EL (cell line): ENCODE measurements around the gene PLOD3.
"Not testable (repeated sequence)": the region's sequence is repeated elsewhere in the genome, so short reads cannot be mapped to it uniquely, and the experiment has no call there.

ENCODE experiments used
- DNase-seq: peaks from one replicate; pipeline ENCODE4 v3.0.0-alpha.2; 2016

PLOD3 gene, protein sequence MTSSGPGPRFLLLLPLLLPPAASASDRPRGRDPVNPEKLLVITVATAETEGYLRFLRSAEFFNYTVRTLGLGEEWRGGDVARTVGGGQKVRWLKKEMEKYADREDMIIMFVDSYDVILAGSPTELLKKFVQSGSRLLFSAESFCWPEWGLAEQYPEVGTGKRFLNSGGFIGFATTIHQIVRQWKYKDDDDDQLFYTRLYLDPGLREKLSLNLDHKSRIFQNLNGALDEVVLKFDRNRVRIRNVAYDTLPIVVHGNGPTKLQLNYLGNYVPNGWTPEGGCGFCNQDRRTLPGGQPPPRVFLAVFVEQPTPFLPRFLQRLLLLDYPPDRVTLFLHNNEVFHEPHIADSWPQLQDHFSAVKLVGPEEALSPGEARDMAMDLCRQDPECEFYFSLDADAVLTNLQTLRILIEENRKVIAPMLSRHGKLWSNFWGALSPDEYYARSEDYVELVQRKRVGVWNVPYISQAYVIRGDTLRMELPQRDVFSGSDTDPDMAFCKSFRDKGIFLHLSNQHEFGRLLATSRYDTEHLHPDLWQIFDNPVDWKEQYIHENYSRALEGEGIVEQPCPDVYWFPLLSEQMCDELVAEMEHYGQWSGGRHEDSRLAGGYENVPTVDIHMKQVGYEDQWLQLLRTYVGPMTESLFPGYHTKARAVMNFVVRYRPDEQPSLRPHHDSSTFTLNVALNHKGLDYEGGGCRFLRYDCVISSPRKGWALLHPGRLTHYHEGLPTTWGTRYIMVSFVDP

DNA sequence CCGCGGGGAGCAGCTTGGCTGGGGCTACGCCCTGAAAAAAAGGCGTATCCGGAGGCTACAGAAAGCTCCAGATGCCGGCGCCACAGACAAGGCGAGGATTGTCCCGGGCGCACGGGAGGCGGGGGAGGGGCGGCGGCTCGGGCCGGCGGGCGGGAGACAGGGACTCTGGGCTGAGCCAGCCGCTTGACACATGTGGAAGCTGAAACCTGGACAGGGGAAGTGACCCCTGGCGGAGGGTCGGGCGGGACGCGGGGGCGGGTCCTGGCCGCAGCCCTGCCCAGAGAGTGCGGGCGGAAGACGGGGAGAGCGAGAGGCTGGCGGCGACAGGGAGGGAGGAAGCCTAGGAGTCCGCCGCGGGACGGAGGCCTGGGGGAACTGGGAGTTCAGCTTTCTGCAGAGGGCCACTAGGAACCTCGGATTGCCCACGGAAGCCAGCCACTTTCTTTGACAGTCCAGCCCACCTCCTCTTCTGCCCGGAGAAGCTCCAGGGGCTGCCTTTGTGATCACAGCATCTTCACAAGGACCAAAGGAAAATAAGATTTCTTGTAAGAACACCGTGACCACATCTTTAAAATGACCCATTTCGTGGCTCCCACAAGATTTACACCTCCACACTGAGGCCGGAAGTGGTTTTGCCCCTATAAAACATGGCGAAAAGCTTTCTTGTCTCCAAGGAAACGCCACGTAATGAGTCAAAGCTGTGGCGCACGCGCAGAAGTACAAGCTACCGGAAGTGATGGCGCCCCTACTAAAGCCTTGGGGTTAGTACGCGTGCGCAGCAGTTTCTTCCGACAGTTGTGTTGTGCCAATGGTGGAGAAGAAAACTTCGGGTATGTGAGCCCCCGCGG is at the start of gene PLOD3, which contains the start of gene ZNHIT1:
Gene PLOD3, minus strand, starts transcription at position 194 of the 848 bp plus-strand sequence. CDS start 307 bp downstream, outside the sequence.
Gene ZNHIT1, plus strand, starts transcription at position 778 of the 848 bp plus-strand sequence. Its CDS starts 31 bp downstream, at position 809.
- peak; percentile 98 for DNase-seq

- DNase-seq: no peak
These were observed 48.5 kb upstream of the PLOD3 start for GRCh38 chr7:101265622-101266516.

DNA sequence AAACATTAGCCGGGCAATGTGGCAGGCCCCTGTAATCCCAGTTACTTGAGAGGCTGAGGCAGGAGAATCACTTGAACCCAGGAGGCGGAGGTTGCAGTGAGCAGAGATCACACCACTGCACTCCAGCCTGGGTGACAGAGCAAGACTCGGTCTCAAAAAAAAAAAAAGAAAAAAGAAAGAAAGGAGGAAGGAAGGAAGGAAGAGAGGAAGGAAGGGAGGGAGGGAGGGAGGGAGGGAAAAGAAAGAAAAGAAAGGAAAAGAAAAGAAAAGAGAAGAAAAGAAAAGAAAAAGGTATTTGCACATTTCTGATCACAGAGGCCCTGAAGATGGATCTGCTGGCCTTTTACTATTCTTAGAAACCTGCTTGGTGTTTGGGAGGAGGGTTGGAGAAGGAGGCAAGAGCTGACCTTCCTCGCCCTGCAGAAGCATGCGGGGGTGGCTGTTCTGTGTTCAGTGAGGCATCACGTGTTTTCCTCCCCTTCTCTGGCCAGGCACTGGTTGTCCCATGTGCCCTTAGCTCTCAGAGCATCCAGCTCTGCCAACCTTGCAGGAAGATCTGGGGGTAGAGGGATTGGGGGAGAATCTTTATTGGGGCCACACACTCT is 46.8 kb upstream of the PLOD3 start:
- DNase-seq: peak; percentile 15

DNA sequence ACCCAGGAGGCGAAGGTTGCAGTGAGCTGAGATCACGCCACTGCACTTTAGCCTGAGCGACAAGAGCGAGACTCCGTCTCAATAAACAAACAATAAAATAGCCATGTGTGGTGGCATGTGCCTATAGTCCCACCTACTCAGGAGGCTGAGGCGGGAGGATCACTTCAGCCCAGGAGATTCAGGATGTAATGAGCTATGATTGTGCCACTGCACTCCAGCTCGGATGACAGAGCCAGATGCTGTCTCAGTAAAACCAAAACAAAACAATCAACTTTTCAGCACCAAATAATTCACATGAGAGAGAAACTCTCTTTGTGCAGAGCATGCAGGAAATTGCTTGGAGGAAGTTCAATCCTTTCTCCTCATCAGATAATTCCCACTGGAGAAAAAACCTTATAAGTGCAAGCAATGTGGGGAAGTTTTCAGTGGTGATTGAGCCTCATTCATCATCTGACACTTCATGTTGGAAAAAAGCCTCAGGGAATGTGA is 40.9 kb upstream of the PLOD3 start:
- no peak for DNase-seq

- no peak for DNase-seq
These were observed 38.4 kb upstream of the PLOD3 start for GRCh38 chr7:101255796-101256195.

GRCh38 chr7:101253199-101253598 is 35.8 kb upstream of the PLOD3 start:
- not testable (repeated sequence) for DNase-seq

DNA sequence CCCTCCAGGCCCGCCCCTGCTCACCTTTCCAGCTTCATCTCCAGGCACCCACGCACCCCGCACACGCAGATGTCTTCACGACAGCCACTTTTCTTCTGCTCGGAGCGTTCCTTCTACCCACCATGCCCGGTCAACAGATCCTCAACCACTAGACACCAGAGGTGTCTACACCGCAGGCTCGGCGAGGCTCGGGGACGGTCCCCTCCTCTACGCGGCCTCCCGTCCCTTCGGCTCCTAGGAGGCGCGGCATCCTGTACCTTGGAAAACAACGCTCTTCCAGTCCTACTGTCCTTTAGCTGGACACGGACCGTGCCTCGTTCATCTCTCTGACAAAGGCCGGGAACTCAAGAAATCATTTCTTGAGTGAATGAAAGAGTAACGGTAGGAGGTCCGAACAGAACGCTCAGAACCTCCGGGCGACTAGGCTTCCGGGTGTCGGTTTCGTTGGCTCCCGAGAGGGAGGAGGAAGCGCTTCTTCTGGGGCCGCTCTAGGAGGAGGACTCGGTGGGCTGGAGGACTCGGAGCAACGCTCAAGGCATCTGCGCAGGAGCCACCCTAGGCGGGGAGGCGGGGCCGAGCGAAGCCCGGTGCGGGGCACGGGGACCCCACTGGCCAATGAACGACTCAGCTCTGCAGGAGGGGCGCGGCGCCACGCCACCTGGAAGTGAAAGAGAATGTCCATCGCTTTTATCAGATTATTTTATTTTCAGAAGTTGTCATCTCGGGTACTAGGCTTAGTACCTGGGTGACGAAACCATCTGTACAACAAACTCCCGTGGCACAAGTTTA is 34.7 kb upstream of the PLOD3 start:
- DNase-seq: peak; percentile 98

GRCh38 chr7:101250324-101250723 is 32.9 kb upstream of the PLOD3 start:
- DNase-seq: no peak

- DNase-seq: no peak
These were observed 30.9 kb upstream of the PLOD3 start for GRCh38 chr7:101248276-101248675.

- DNase-seq: no peak
These were observed 27.8 kb upstream of the PLOD3 start for GRCh38 chr7:101245147-101245668.

- peak; percentile 88 for DNase-seq
These were observed 27.2 kb upstream of the PLOD3 start, which contains the start of gene FIS1 for GRCh38 chr7:101244375-101245146. Gene FIS1 (minus strand): TSS chr7:101245081. CDS start chr7:101245004, 77 bp downstream.

DNA sequence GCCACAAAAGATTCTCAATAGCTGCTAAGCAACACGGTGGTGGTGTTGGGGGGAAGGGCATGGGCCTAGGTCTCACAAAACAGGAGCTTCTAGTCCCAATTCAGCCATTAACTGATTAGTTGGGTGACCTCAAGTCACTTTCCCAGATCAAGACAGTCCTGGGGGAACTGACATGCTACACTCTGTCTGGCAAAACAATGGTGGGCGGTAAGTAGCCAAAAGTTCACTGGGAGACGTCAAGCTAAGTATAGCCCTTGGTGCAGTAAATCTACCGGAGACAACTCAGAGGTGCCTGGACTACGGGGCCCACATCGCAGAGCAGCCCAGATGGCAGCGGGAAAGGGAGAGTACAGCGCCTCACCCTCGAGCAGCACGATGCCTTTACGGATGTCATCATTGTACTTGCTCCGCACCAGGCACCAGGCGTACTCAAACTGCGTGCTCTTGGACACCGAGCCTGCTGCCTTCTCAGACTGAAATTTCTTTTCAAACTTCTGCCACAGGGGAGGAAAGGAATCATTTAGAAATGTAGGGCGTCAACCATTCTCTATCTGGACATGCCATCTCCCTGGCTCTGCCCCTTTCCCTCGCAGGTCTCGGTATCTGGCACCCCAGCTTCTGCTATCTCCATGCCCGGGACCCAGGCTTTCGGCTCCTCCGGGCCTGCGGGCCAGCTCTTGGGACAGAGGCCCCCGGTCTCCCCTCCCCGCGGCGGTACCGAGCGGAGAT is 26.4 kb upstream of the PLOD3 start:
- no peak for DNase-seq

GRCh38 chr7:101241443-101242349 is 24.3 kb upstream of the PLOD3 start:
- no peak for DNase-seq

DNA sequence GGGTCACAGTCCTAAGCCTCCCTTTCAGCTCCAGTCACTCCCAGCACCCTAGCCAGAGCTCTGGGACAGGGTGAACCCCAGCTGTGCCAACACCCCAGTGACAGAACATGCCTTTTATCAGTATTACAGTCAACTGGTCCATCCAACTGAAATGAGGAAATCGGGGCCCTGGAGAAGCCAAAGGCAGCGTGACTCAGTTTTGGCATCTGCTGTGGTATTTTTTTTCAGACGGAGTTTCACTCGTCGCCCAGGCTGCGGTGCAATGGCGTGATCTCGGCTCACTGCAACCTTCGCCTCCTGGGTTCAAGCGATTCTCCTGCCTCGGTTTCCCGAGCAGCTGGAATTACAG is 23.6 kb upstream of the PLOD3 start:
- no peak for DNase-seq

DNA sequence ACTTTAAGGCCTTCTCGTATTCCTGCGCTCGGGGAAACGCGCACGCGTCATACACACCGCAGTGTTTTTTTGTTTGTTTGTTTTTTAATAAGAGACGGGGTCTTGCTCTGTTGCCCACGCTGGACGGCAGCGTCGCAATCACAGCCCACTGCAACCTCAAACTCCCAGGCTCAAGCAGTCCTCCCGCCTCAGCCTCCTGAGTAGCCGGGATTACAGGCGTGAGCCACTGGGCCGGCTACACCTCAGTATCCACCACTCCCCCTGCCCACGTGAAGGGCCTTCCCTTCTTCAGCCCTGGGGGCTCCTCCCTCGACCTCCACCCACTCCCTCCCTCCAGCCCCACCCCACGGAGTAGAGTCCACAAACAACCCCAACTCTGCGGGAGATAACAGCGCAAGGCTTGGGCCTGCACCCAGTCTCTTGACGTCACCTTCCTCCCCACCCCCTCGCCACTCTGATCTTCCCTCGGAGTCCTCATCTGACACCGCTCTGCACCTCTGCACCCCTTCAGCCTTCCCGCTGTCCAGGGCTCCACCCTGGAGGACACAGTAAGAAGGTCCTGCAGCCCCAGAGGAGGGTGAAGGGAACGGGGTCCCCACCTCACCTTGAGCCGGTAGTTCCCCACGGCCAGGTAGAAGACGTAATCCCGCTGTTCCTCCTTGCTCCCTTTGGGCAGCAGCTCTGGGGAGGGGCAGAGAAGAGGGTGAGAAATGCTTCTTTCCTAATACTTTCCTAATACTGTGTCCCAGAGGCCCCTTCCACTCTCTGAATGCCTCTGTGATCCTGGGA is 23.0 kb upstream of the PLOD3 start:
- DNase-seq: no peak

- no peak for DNase-seq
These were observed 22.5 kb upstream of the PLOD3 start for GRCh38 chr7:101239951-101240220.
